ENCODE results near the gene ERP29.
"Not testable (repeated sequence)": the region's sequence is repeated elsewhere in the genome, so short reads cannot be mapped to it uniquely, and the experiment has no call there.

Gene ERP29

GRCh38 chr12:112004041-112004440 is 9.2 kb upstream of the ERP29 start:
- DNase-seq: no peak

- no peak for DNase-seq
These were observed 7.5 kb upstream of the ERP29 start for GRCh38 chr12:112005419-112006395.

- DNase-seq: peak; percentile 7
These were observed 5.3 kb upstream of the ERP29 start for GRCh38 chr12:112007945-112008344.

GRCh38 chr12:112008918-112009317 is 4.3 kb upstream of the ERP29 start:
- no peak for DNase-seq

- not testable (repeated sequence) for DNase-seq
These were observed 3.6 kb upstream of the ERP29 start for GRCh38 chr12:112009596-112009995.

- DNase-seq: no peak
These were observed 2.5 kb upstream of the ERP29 start for GRCh38 chr12:112010415-112011344.

- no peak for DNase-seq
These were observed 1.5 kb upstream of the ERP29 start for GRCh38 chr12:112011685-112012084.

- DNase-seq: peak; percentile 85
These were observed 576 bp downstream of the ERP29 start for GRCh38 chr12:112013601-112014402.

GRCh38 chr12:112015938-112016337 is 2.7 kb downstream of the ERP29 start:
- no peak for DNase-seq

GRCh38 chr12:112017041-112017440 is 3.8 kb downstream of the ERP29 start:
- no peak for DNase-seq

GRCh38 chr12:112018571-112019237 is 5.5 kb downstream of the ERP29 start:
- DNase-seq: no peak

GRCh38 chr12:112020947-112021457 is 7.8 kb downstream of the ERP29 start:
- DNase-seq: no peak

GRCh38 chr12:112022241-112023016 is 9.2 kb downstream of the ERP29 start:
- no peak for DNase-seq

GRCh38 chr12:112023759-112024396 is 10.7 kb downstream of the ERP29 start:
- DNase-seq: no peak

- DNase-seq: no peak
These were observed 12.7 kb downstream of the ERP29 start for GRCh38 chr12:112025808-112026375.

GRCh38 chr12:112029301-112029700 is 16.1 kb downstream of the ERP29 start:
- no peak for DNase-seq

GRCh38 chr12:112031472-112031871 is 18.2 kb downstream of the ERP29 start:
- no peak for DNase-seq

GRCh38 chr12:112032292-112032691 is 19.1 kb downstream of the ERP29 start:
- DNase-seq: no peak

- DNase-seq: no peak
These were observed 22.1 kb downstream of the ERP29 start for GRCh38 chr12:112035219-112035785.

- not testable (repeated sequence) for DNase-seq
These were observed 23.4 kb downstream of the ERP29 start for GRCh38 chr12:112036614-112037013.

All from retina (tissue), 1 donor.